HG02840 (cell line): ENCODE results near the gene CADM3.

Experiments used
- ATAC-seq: cut with Tn5 transposase; IDR thresholded peaks from one replicate; pipeline ENCODE4 v1.9.1; 2021; ENCODE audit warnings: mild to moderate bottlenecking, moderate library complexity, moderate number of reproducible peaks; ENCODE audit not compliant: unreplicated experiment, low FRiP score

The CADM3 gene

DNA sequence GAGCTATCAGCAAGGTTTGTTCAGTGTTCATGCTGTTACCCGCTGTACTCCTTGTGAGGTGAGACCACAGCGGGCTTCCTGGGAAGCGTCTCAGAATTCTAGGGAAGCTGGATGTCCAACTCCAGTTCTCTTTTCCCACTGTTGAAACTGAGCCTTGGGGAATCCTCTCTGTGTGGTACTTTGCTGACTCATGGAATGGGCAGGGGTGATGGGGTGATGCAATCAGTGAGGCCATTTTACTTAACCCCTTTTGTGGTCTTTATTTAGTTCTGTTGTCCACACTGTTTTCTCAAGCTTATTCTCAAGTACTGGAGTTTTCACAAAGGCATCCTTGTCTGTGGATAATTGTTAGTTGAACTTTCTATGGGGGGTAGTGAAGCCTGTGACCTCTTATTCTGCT lies 75.9 kb downstream of the CADM3 start:
- no peak for ATAC-seq

DNA sequence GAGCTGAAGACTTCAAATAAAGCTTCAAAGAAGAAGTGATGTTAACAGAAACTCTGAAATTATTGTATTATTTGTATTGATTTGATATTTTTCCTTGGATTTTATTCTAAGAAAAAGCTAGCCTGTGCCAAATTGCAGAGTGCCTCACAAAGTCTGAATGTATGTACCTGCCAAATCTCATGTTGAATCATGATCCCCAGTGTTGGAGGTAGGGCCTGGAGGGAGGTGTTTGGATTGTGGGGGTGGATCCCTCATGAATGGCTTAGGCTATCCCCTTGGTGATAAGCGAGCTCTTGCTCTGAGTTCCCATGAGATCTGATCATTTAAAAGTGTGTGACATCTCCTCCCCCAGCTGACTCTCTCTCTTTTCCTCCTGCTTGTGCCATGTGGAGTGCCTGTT lies 76.9 kb downstream of the CADM3 start:
- ATAC-seq, result no peak

DNA sequence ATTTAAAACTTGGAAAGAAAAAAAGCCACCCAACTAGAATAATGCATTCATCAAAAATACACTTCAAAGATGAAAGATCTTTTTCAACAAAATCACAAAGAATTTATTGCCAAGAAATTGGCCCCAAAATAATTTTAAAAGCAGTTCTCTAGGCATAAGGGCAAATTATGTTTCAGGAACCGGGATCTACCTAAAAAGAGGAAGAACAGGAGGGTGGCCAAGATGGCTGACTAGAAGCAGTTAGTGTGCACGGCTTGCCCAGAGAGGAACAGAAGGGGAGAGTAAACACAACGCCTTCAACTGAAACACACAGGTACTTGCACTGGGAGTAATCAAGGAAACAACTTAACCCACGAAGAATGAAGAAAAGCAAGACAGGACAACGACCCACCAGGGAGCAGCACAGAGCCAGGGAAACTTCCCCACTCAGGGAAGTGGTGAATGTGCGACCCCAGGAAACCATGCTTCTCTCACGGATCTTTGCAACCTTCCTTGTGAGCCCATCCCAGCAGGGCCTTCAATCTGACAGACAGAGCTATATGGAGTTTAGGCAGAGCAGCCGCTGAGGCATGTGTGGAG lies 79.3 kb downstream of the CADM3 start:
- ATAC-seq, result no peak
